GM19467 (cell line): ENCODE data around the gene HTR7.
"Not testable (repeated sequence)": the region's sequence is repeated elsewhere in the genome, so short reads cannot be mapped to it uniquely, and the experiment has no call there.

ENCODE experiments used
- ATAC-seq: cut with Tn5 transposase; IDR thresholded peaks from one replicate; pipeline ENCODE4 v1.9.1; 2021; ENCODE audit warnings: mild to moderate bottlenecking, moderate library complexity; ENCODE audit not compliant: unreplicated experiment

The HTR7 gene

GRCh38 chr10:90857635-90858460, at the start of gene HTR7:
Gene HTR7 (minus strand): TSS chr10:90858039. CDS start chr10:90857671, 368 bp downstream.
- ATAC-seq = peak; percentile 74

GRCh38 chr10:90906596-90906995, 48.8 kb upstream of the HTR7 start:
- no peak for ATAC-seq

GRCh38 chr10:90905925-90906324, 48.1 kb upstream of the HTR7 start:
- ATAC-seq = no peak

GRCh38 chr10:90896916-90897315, 39.1 kb upstream of the HTR7 start:
- ATAC-seq = not testable (repeated sequence)

- no peak for ATAC-seq
These were observed 35.4 kb upstream of the HTR7 start for GRCh38 chr10:90893190-90893589.

- ATAC-seq = no peak
These were observed 32.5 kb upstream of the HTR7 start for GRCh38 chr10:90890347-90890746.

- ATAC-seq = no peak
These were observed 31.8 kb upstream of the HTR7 start for GRCh38 chr10:90889636-90890035.

GRCh38 chr10:90888387-90888786, 30.5 kb upstream of the HTR7 start:
- ATAC-seq = no peak

- no peak for ATAC-seq
These were observed 29.7 kb upstream of the HTR7 start for GRCh38 chr10:90887555-90887954.

GRCh38 chr10:90885176-90885575, 27.3 kb upstream of the HTR7 start:
- ATAC-seq = no peak

GRCh38 chr10:90884431-90884830, 26.6 kb upstream of the HTR7 start:
- no peak for ATAC-seq

- ATAC-seq = not testable (repeated sequence)
These were observed 22.4 kb upstream of the HTR7 start for GRCh38 chr10:90880059-90880719.

GRCh38 chr10:90879062-90879461, 21.2 kb upstream of the HTR7 start:
- no peak for ATAC-seq

GRCh38 chr10:90872648-90873020, 14.8 kb upstream of the HTR7 start:
- no peak for ATAC-seq

GRCh38 chr10:90871766-90872647, 14.2 kb upstream of the HTR7 start, which contains the start of gene RPP30:
Gene RPP30 (plus strand): TSS chr10:90871974. CDS start chr10:90871987, 13 bp downstream.
- peak; percentile 98 for ATAC-seq

- ATAC-seq = peak; percentile 51
These were observed 13.5 kb upstream of the HTR7 start for GRCh38 chr10:90871279-90871765.

- ATAC-seq = no peak
These were observed 8.3 kb upstream of the HTR7 start for GRCh38 chr10:90866050-90866598.

- no peak for ATAC-seq
These were observed 7.6 kb upstream of the HTR7 start for GRCh38 chr10:90865401-90865800.

- no peak for ATAC-seq
These were observed 5.2 kb upstream of the HTR7 start for GRCh38 chr10:90862908-90863514.

- ATAC-seq = no peak
These were observed 3.0 kb upstream of the HTR7 start for GRCh38 chr10:90860790-90861189.
